HG03039 (cell line): ENCODE data around the gene RPS28.
A peak's percentile ranks its signal among the peaks of the same experiment; 100 is the strongest.

Experiments used
- ATAC-seq: cut with Tn5 transposase; IDR thresholded peaks from one replicate; pipeline ENCODE4 v1.9.1; 2021; ENCODE audit warnings: mild to moderate bottlenecking, moderate library complexity; ENCODE audit not compliant: unreplicated experiment

Gene RPS28

DNA sequence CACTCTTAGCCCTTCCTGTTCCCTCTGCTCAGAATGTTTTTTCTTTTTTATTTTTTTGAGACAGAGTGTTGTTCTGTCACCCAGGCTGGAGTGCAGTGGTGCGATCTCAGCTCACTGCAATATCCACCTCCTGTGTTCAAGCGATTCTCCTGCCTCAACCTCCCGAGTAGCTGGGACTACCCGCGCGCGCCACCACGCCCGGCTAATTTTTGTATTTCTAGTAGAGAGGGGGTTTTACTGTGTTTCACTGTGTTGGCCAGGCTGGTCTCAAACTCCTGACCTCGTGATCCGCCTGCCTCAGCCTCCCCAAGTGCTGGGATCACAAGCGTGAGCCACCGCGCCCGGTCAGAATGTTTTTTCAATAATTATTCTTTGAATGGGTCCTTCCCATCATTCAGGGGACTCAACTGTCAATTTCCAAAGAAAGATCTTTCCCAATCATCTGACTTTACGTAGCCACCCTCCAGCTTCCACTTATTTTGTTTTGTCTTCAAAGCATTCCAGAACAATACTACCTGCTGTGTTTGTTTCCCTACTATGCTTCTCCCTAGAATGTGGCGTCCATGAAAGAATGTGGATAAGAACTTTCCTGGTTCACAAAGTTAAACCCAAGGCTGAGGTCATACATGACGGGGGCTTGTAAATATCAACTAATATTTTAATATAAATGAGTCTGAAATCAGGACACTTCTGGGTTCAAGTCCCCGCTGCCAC lies 1.3 kb upstream of the RPS28 start:
- no peak for ATAC-seq

DNA sequence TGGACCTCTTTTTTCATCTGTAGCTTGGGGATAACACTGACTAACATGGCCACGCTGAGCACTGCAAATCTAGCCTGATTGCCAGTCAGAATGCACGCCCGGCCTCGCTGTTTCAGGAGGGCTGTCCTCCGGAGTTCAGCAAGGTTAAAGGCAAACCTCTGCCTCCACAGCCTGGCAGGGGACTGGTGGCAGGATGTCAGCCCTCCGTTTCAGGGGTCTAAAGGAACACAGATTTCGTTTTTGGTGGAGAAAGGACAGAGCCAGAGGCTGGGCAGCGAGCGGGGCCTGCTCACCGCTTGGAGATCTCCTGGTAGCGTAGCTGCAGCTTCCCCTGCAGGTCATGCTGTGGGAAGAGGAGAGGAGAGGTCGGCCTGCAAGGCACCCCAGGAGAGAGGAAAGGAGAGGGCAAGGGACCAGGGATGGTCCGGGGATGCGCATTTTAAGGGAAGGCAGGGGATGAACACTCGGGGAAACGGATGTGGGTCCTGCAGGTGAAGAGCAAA lies 681 bp upstream of the RPS28 start:
- peak; percentile 11 for ATAC-seq

DNA sequence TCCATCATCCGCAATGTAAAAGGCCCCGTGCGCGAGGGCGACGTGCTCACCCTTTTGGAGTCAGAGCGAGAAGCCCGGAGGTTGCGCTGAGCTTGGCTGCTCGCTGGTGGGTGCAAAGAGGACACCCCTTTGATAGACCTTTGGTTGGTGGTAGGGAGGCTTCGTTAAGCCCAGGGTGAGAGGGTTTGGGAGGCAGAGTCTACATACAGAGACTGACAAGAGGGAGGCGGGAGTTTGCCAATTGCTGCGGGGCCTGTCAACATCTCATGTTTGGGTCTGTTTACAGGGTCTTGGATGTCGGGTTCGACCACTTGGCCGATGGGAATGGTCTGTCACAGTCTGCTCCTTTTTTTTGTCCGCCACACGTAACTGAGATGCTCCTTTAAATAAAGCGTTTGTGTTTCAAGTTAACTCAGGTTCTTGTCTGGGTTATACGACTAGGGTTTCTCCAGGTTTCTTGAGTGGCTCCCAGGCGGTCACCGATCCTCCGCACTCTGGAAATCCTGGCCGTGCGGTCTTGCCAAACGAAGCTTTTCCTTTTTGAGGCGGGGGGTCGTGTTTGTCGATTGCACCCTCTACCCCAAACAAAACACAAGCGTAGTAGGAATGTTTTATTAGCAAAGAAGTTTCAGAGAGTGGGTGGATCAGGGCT lies 816 bp downstream of the RPS28 start:
- ATAC-seq, result no peak

DNA sequence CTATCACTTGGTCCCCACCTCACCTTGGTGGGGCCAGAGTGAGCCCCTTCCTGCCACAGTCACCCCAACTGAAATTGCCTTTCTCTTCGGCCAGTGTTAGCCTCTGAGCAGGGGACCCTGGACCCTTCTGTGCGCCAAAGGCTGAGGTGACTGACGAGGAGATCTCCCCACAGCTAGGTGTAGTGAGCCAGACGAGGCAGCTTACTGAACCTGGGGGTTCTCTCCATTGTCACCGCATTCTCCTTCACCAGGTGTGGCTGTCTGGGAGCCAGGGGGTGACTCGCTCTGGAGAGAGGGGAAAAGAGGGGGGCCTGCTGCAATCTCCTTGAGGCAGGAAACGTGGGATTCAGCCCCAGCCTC lies 1.3 kb downstream of the RPS28 start:
- no peak for ATAC-seq

DNA sequence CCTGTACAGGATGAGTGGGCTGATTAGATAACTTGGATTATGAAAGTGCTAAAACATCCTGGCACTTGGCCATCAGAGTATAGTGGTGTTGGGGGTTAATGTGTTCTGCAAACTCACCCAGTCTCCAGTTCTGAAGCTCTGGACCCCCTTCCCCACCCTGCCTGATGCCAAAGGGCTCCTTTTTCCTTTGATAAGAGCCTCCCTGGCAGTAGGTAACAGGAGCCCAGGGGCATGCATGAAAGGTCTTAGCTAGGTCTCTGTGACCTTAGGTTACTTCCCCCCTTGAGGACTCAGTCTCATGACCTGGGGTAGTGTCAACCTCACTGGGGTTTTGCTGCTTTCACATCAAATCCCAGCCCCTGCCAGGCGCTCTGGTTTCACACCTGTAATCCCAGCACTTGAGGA lies 2.5 kb downstream of the RPS28 start:
- ATAC-seq, result no peak

DNA sequence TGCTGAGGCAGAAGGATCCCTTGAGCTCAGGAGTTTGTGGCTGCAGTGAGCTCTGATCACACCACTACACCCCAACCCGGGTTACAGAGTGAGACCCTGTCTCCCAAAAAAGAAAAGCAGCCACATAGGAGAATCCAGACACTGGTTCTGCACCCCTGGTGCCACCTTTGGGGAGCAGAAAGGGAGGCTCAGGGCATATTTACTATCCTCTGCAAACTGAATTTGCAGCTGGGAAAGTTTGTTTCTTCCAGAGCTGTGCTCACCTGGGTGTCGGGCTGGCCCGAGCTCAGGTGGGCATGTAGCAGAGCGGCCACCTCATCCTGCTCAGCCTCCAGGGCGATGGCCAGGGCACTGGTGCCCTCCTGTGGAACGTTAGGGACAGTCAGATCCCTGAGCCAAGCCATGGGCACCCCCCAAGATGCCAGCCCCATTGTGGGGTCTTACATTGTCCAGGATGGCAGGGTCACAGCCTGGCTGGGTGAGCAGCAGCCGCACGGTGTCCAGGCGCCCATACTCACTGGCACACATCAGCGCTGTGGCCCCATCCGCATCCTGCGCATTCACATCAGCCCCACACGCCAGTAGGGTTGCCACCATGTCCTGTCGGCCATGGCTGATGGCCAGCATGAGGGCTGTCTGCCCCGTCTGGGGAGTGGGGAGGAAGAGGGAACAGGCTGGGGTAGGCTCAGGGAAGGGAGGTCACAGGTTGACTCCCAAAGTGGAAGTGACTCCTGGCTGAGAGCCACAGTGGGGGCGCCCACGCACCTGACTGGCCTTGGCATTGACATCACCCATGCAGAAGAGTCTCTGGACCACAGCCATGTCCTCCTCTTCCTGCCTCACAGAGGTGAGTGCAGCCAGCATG lies 3.1 kb downstream of the RPS28 start:
- no peak for ATAC-seq

DNA sequence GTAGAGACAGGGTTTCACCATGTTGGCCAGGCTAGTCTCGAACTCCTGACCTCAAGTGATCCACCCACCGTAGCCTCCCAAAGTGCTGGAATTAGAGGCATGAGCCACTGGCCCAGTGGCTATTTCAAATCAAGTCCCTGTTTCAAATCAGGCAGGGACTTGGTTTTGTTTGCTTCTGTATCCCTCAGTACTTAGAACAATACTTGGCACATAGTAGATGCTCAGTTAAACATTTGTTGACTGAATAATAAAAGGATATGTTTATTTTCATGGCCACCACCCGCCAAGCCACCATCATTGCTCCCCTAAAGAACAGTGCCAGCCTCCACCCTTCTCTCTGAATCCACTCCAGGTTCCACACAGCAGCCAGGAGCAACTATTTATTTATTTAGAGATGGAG lies 4.2 kb downstream of the RPS28 start:
- no peak for ATAC-seq

DNA sequence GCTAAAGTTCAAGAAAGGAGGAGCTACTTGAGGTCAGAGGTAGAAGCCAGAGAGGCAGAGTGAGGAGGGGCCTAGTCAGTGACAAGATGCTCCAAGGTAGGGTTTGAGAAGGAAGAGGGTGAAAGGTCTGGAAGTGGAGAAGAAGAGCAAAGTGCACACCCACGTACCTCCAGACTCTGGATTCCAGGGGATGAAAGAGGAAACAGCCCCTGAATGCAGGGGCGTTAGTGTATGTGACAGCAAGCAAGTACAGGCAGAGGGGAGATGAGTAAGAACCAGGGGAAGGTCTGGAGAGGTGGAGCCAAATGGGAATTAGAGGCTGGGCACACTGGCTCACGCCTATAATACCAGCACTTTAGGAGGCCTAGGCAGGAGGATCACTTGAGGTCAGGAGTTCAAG lies 8.7 kb downstream of the RPS28 start:
- ATAC-seq, result no peak

DNA sequence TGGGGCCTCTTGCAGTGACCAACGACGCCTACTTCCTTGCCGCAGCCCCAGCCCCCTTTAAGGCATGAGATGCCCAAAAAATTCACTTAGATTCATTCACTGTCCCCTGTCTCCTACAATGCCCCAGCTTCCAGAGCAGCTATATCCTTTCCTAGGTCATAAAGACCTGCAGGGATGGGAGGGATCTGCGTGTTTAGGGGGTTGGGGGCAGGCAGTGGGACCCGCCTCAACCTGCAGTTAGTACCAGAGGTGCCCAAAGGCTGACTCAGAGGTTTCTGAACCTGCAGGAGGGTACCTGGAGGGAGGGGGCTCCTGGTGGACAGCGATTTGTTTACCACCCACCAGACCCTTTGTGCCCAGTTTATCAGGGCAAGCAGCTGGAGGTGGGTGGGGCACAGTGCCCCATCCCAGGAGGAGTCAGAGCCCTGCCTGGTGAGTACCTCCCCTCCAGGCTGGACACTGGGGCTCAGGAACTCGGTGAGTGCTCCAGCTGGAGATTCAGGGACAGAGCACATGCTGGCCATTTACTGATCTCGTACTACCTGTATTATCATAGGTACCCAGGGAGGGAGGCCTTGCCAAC lies 10.1 kb downstream of the RPS28 start:
- ATAC-seq, result no peak

DNA sequence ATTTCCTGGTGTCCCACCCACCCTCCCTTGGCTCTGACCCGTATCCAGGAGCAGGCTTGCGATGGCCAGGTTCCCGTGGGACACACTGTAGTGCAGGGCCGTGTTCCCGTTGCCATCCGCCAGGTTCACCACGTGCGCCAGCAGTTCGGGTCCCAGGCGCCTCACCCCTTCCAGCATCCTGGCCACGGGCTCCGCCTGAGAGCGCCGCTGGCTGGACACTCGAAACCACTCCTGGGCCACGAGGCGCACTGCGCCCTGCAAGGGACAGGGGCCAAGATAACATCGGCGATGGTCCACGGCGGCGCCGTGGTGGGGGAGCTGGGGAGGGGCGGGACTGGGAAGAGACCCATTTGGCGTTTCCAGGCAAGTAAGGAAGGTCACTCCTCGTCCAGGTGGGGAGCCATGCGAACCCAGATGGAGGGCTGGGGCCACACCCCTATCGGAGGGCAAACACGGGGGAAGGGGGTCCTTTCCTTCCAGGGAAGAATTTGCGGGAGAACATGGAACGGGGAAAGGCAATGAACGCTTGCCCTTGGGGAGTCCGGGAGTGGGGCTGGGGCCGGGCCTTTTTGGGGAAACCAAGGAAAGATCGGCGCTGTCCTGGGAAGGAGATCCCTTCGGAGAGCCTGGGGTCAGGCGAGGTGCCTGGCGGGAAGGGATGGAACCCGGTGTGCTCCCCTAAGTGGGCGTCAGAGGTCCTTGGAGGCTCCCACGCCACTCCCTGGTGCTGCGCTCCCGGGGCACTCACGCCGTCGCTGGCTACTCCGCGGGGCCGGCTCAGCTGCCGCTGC lies 11.9 kb downstream of the RPS28 start:
- ATAC-seq, result no peak

DNA sequence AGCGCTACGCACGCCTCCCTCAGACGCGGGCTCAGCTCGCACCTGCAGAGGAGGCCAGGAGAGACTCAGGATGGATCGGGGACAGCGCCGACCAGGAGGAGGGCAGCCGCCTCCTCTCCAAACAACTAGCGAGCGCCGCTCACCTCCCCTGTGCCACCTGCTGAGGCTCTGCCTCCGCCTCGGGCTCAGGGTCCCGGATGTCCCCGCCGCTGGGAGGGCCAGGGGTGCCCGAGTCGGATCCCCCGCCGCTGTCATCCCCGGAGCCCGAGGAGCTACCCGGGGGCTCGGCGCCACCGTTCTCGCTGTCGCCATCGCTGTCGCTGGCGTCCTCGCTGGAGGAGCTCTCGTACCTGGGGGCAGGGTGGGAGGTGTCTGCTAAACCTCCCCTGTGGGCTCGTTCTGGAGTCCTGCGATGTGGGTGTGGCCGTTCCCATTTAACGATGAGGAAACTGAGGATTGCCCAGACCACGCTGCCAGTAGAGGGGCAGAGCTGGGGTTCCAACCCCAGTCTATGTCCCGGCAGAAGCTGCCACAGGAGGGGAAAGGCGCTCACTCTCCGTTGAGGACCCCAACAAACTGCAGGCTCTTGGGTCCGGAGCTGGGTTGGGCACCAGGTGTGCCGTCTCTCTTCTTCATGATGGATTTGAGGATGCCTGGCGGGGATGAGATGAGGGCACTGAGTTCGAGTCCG lies 12.6 kb downstream of the RPS28 start:
- no peak for ATAC-seq

DNA sequence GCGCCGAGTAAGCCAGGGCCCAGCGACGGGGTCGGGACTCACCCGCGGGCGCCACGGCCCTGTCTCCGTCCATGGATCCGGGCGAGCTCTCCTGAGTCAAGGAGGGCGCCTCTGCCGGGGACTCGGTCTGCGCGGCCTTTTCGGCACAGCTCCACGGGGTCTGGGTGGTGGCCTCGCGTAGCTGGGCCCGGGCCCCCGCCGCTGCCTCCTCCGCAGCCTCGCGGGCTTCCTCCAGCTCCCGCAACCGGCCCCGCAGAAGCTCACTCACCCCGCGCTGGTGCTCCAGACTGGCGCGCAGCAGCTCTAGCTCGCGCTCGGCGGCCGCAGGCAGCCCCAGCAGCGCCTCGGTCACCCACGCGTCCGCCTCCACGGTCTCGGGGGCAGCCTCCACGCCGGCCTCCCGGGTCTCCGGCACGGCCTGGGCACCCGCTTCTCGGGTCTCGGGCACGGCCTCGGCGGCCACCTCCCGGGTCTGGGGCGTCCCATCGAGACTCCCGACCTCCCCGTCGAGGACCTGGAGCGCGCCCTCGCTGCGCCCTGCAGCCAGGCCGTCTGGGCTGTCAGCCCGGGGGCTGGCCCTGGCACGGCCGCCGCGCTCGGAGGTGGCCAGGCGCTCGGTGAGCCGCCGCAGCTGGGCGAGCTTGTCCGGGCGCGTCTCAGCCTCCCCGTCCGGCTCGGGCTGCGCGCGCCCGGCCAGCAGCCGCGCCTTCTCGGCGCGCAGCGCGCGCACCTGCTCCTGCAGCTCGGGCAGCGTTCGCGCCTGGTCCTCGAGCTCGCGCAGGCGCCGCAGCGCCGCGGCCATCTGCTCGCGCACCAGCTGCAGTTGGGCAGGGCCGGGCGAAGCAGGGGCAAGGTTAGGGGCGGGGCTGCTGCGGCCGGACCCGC lies 13.4 kb downstream of the RPS28 start:
- ATAC-seq, result no peak

DNA sequence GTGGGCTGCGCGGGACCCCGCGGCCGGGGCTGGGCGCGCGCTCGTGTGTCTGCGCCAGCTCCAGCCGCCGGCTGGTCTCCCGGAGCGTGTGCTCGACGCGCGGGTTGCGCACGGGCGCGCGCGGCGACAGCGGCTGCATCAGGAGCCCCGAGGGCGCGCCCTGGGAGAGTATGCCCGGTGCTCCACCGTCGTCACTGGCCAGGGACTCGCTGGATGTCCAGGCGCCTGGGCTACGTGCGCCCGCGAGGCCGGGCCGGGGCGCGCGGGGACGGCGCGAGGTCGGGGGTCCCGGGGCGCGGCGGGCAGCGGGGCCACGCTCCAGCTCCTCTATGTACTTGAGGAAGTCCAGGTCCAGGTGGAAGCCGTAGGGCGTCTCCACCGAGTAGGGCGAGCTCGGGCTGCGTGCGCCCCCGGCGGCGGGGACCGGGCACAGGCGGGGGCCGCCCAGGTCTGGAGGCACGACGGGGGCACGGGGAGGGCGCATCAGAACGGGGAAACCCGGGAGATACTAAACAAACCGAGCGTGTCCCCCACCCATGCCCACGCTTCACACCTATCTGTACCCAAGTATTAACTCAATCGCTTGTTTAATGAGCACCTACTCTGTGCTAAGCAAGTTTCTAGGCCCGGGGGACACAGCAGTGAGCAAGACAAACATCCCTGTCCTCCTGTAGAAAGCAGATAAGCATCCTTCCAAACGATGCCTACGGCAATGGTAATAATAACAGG lies 14.2 kb downstream of the RPS28 start:
- ATAC-seq, result no peak

DNA sequence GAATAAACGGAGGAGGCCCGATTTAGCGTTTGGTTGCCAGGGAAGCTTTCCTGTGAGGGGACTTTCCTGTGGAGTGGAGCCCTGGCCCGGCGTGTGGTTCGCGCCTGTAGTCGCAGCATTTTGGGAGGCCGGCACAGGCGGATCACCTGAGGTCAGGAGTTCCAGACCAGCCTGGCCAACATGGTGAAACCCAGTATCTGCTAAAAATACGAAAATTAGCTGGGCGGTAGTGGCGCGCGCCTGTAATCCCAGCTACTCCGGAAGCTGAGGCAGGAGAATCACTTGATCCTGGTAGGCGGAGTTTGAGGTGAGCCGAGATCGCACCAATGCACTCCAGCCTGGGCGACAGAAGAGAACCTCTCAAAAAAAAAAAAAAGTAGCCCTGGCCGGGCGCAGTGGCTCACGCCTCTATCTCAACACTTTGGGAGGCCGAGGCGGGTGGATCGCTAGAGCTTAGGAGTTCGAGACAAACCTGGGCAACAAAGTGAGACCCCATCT lies 14.8 kb downstream of the RPS28 start:
- no peak for ATAC-seq

DNA sequence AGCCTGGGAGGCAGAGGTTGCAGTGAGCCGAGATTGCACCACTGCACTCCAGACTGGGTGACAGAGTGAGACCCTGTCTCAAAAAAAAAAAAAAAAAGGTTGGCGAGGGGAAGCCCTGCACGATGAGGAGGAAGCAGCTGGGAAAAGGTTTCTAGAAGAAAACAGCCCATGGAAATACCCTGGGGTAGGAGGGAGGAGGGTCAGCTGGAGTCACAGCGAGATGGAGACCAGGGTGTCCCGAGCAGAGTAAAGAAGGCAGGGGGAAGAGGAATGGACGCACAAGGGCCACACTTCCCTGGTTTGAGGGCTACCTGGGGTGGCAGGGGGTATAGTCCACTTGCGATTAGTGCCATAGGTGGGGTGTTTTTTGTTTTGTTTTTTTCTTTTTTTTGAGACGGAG lies 15.4 kb downstream of the RPS28 start:
- ATAC-seq, result no peak

DNA sequence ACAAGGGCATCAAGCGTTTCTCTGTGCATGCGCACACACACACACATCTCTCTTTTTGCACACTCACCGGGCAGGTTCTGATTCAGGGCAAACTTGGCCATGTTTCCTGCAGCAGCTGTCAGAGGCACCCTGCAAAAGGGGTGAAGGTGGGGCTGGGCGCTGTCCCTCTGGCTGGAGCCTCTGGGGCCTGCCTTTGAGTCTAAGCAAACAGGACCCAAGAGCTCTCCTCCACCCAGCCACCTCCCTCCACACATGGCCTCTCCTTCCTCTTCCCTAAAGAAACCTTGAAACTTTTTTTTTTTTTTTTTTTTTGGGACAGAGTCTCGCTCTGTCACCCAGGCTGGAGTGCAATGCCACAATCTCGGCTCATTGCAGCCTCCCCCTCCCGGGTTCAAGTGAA lies 16.4 kb downstream of the RPS28 start:
- ATAC-seq, result no peak

DNA sequence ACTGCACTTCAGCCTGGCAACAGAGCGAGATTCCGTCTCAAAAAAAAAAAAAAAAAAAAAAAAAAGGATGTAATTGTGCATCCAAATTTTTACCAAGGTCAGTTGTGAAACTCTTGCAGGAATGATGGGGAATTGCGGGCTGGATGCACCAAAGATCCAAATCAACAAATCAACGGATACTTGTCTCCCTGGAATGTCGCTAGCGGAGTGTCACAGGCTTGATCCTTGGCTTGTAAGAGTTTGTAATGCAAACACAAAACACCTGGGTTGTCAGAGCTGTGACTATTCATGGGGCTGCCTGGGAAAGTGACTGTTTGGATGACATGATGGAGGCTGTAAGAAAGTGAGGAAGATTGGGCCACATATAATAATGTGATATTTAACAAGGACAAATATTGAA lies 17.5 kb downstream of the RPS28 start:
- no peak for ATAC-seq
